Fibroblast of mammary gland (primary cell): Measurements from ENCODE around the gene DUSP7.

Source experiments
- DNase-seq: peaks from one replicate; pipeline ENCODE4 v3.0.0-alpha.2; 2010; ENCODE audit warnings: low read depth
- H3K4me3 ChIP-seq: 2 replicates; pipeline ENCODE4 v1.5.1; 2011; ENCODE audit warnings: low read depth, mild to moderate bottlenecking, low read length, moderate library complexity; ENCODE audit not compliant: control insufficient read depth
- CTCF ChIP-seq: conservative IDR thresholded peaks from 2 replicates; pipeline ENCODE4 v1.5.1; 2011; ENCODE audit warnings: low read depth, low read length, inconsistent platforms; ENCODE audit not compliant: control insufficient read depth, insufficient read depth

Gene DUSP7

DNA sequence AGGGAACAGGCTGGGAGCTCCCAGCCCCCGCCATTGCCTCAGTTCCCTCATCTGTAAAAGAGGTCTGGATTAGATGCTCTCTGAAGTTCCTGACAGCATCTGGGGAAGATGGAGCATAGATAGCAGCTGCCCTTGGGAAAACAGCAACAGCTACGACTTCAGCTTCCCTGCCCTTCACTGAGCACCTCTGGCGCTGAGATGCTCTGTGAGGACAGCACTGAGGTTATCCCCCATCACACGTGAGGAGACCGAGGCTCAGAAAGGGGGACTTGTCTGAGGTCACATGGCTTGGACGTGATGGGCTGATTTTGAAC is 49.6 kb downstream of the DUSP7 start:
- no peak for DNase-seq
- no peak overlapping the region for H3K4me3 ChIP-seq
- no peak for TF ChIP-seq CTCF

DNA sequence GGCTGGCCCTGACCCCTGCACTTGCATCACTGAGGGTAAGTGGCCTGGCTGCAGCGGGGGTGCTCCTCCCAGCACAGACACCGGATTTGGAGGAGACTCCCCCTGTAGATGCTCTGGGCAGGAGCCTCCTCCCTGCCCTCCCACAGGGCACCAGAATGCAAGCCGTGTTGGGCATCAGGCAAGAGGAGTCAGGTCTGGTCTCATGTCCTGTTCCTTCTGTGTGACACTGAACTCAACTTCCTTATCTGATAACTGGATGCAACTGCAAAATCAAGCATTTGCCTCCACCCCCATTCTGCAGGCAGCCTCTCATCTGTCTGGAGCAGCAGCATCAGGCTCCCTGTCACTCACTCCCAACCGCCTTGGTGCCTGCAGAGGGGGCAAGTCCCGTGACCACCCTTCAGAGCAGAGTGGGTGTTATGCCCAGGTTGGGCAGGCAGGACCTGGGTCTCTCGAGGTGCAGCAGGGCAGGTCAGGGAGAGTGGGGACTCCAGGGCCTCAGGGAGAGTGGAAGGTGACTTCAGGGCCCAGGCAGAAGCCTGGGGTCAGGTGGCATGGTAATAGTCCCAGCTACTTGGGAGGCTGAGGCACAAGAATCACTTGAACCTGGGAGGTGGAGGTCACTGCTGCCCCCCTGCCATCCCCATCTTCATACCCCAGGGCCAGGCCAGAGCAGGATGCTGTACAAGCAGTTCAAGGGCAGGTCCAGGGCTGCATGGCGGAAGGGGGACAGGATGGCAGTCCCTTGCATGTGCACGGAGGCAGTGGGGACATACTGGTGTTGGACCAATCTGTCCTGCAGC is 50.2 kb downstream of the DUSP7 start:
- TF ChIP-seq CTCF: no peak
- no peak for DNase-seq
- no peak overlapping the region for H3K4me3 ChIP-seq

DNA sequence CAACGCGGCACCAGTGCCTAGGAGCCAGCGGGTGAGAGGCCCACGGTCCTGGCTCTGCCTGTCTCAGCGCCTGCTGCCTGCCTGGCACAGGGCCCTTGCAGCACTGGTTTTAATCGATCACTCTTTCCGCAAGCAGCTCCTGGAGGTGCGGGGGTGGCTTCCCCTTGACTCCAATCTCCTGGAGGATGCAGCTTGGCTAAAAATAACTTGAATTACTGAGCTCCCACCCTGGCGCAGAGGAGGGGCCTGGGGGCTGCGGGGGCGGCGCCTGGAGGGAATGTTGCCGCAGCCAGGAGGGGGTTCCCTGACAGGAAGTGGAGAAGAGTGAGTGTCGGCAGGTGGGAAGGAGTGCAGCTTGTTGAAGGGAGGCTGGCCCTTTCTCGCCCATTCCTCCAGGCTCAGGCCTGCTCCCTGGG is 50.8 kb downstream of the DUSP7 start:
- no peak overlapping the region for H3K4me3 ChIP-seq
- TF ChIP-seq CTCF: no peak
- DNase-seq: peak; percentile 81

- TF ChIP-seq CTCF: no peak
These were observed 51.4 kb downstream of the DUSP7 start for GRCh38 chr3:52004906-52005395.

DNA sequence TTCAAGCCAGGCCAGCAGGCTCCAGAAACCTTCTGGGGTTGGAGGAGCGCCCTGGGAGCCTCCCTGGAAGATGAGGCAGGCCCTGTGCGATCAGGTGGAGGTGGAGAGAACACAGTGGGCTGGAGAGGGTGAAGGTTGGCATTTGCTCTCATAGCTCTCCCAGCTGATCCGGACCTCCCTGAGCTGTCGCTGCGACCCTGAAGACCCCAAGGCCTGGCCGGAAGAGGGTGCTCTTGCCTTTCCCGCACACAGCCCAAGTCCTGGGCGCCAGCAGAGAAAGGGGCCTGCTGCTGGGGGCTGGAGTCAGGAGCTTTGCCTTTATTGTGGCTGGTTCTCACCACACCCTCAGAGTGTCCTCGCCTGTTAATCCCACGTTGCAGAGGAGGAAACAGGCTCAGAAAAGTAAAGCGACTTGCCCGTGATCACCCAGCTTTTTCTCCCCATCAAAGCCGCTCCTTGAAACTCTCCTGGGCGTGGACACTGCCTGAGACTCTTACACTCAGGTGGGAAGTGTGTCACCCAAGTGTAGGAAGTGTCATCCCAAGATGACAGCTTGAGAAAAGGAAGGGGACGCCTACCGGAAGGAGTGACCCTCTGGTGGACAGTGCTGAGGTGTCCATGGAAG is 52.1 kb downstream of the DUSP7 start:
- TF ChIP-seq CTCF: peak; percentile 30
- no peak overlapping the region for H3K4me3 ChIP-seq
- no peak for DNase-seq

More at GRCh38 chr3:52004906-52005395, 51.4 kb downstream of the DUSP7 start:
- DNase-seq: no peak
- no peak overlapping the region for H3K4me3 ChIP-seq

DNA sequence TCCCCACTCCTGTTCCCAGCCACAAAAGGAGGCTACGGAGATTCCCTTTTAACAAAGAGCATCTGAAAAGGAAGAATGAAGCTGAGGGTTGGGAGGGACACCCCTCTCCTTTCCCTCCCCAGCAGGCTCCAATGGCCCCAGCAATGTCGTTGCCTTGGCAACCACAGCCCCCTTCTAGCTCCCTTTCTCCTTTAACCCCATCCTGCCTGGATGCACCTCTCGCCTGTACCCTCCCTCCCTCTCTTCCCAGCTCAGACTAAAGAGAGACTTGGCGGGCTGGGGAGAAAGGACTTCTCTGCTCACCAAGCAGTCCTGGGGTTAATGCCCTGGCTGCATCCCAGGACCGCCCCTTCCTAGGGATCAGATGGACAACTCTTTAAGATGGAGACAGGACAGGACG is 53.6 kb downstream of the DUSP7 start:
- no peak for DNase-seq
- no peak for TF ChIP-seq CTCF
- H3K4me3 ChIP-seq: no peak overlapping the region
